22Rv1 (cell line): ENCODE results near the gene NAA35.

Source experiments
- CTCF ChIP-seq: fragments of 450-650 bp; IDR thresholded peaks from 2 replicates; pipeline ENCODE4 v1.5.1; 2017; ENCODE audit warnings: mild to moderate bottlenecking
- ZFX ChIP-seq: fragments of 450-650 bp; IDR thresholded peaks from 2 replicates; pipeline ENCODE4 v1.6.1; 2017; ENCODE audit warnings: antibody characterized with exemption, borderline replicate concordance

- no peak for TF ChIP-seq CTCF
- TF ChIP-seq ZFX: no peak
Measured at GRCh38 chr9:86064220-86064619, 123.3 kb downstream of the NAA35 start.
